ENCODE measurements around the gene RNF41. TPM values are rescaled to one million over a fixed set of nuclear protein-coding genes. Genes with fewer than 3 reads are reported as not detected.

RNF41 gene
- total and polyA plus RNA-seq, 2 of the 13 experiments (the other 11 are each of a cell fraction or from before 2014, with no cell fraction given) = 27.1 to 39.4 TPM

- TF ChIP-seq ZNF639 (CRISPR knock-in tag; conservative IDR thresholded peaks at IDR 0.05) (no peak), ZNF720 (CRISPR knock-in tag; IDR thresholded peaks at IDR 0.05) (no peak), RNF2 (conservative IDR thresholded peaks at IDR 0.05; ENCODE audit: low read depth) (no peak), MEIS2 (CRISPR knock-in tag; IDR thresholded peaks at IDR 0.05) (no peak), JDP2 (CRISPR knock-in tag; IDR thresholded peaks at IDR 0.05; ENCODE audit: borderline replicate concordance) (no peak), GLI4 (CRISPR knock-in tag; IDR thresholded peaks at IDR 0.05; ENCODE audit: borderline replicate concordance) (no peak), ZNF557 (CRISPR knock-in tag; IDR thresholded peaks at IDR 0.05) (no peak), ZNF766 (CRISPR knock-in tag; IDR thresholded peaks at IDR 0.05; ENCODE audit: borderline replicate concordance) (no peak), ZNF512B (CRISPR knock-in tag; IDR thresholded peaks at IDR 0.05; ENCODE audit: borderline replicate concordance) (no peak), ZNF546 (CRISPR knock-in tag; conservative IDR thresholded peaks at IDR 0.05) (no peak), NBN (conservative IDR thresholded peaks at IDR 0.05) (no peak), KLF15 (CRISPR knock-in tag; IDR thresholded peaks at IDR 0.05; ENCODE audit: borderline replicate concordance) (no peak), ATF2 (CRISPR knock-in tag; IDR thresholded peaks at IDR 0.05) (no peak), TRIM24 (CRISPR knock-in tag; IDR thresholded peaks at IDR 0.05) (no peak), HIVEP1 (CRISPR knock-in tag; IDR thresholded peaks at IDR 0.05) (no peak), MIER3 (CRISPR knock-in tag; IDR thresholded peaks at IDR 0.05; ENCODE audit: borderline replicate concordance) (no peak), ZNF672 (CRISPR knock-in tag; IDR thresholded peaks at IDR 0.05) (0 out of 2 replicates have a peak, but pooled peaks have one; percentile 24), HOXA9 (CRISPR knock-in tag; IDR thresholded peaks at IDR 0.05; ENCODE audit: borderline replicate concordance) (peak; percentile 80), HNRNPH1 (optimal IDR thresholded peaks at IDR 0.05; ENCODE audit: low read depth, low read length) (no peak), ZNF703 (CRISPR knock-in tag; IDR thresholded peaks at IDR 0.05; ENCODE audit: borderline replicate concordance) (no peak), ZNF788 (CRISPR knock-in tag; IDR thresholded peaks at IDR 0.05; ENCODE audit: borderline replicate concordance) (peak; percentile 22; the same call in 1 of the 2 replicates)
Observed at GRCh38 chr12:56258068-56258819, 36.5 kb upstream of the RNF41 start, which contains the start of gene ANKRD52 (continued).

All from HepG2 (cell line).